ENCODE measurements around the gene PCNX3. TPM values are rescaled to one million over a fixed set of nuclear protein-coding genes. Genes with fewer than 3 reads are reported as not detected.
A peak's percentile ranks its signal among the peaks of the same experiment; 100 is the strongest.

The PCNX3 gene
- total RNA-seq, 1 donor from 2014 or later = 61.9 TPM

DNA sequence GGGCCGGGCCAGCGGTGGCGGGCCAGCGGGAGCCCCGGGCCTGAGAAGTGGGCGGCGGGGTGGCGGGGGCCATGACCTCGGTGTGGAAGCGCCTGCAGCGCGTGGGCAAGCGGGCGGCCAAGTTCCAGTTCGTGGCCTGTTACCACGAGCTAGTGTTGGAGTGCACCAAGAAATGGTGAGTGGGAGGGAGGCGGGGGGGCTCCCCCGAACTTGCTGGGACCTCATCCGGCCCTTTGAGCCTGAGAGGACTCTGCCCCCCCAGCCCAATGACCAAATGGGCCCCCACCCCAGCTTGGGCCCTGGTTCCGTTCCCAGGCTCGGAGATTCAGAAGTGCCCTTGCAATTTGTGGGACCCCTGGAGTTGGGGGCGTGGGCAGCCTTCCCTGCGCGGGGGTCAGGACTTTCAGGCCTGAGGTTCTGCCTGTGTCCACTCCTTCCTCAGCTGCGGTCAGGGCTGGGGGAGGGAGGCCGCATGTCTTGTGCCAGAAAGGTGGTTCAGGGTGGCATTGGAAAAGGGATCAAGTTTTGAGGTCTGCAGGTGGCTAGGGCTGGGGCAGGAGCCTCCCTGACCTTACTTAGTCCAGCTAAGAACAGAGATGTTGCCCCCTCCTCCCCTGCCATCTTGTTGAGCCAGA lies 39.2 kb upstream of the PCNX3 start:
- TF ChIP-seq, protein P1, sequence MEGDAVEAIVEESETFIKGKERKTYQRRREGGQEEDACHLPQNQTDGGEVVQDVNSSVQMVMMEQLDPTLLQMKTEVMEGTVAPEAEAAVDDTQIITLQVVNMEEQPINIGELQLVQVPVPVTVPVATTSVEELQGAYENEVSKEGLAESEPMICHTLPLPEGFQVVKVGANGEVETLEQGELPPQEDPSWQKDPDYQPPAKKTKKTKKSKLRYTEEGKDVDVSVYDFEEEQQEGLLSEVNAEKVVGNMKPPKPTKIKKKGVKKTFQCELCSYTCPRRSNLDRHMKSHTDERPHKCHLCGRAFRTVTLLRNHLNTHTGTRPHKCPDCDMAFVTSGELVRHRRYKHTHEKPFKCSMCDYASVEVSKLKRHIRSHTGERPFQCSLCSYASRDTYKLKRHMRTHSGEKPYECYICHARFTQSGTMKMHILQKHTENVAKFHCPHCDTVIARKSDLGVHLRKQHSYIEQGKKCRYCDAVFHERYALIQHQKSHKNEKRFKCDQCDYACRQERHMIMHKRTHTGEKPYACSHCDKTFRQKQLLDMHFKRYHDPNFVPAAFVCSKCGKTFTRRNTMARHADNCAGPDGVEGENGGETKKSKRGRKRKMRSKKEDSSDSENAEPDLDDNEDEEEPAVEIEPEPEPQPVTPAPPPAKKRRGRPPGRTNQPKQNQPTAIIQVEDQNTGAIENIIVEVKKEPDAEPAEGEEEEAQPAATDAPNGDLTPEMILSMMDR (IDR thresholded peaks at IDR 0.05; ENCODE audit: insufficient read depth, low read length, poor library complexity, severe bottlenecking) = no peak
- DNase-seq (ENCODE audit: low read depth) = no peak
- peaks cover 1% of the 10 kb centered on the region for H3K36me3 ChIP-seq (ENCODE audit: control insufficient read depth, insufficient read depth, low read length)
- H3K4me3 ChIP-seq (ENCODE audit: low read depth, low read length) = peak overlapping the region; percentile 39
- no peaks in the 10 kb centered on the region for H3K27me3 ChIP-seq (ENCODE audit: control insufficient read depth, insufficient read depth, low read length)

DNA sequence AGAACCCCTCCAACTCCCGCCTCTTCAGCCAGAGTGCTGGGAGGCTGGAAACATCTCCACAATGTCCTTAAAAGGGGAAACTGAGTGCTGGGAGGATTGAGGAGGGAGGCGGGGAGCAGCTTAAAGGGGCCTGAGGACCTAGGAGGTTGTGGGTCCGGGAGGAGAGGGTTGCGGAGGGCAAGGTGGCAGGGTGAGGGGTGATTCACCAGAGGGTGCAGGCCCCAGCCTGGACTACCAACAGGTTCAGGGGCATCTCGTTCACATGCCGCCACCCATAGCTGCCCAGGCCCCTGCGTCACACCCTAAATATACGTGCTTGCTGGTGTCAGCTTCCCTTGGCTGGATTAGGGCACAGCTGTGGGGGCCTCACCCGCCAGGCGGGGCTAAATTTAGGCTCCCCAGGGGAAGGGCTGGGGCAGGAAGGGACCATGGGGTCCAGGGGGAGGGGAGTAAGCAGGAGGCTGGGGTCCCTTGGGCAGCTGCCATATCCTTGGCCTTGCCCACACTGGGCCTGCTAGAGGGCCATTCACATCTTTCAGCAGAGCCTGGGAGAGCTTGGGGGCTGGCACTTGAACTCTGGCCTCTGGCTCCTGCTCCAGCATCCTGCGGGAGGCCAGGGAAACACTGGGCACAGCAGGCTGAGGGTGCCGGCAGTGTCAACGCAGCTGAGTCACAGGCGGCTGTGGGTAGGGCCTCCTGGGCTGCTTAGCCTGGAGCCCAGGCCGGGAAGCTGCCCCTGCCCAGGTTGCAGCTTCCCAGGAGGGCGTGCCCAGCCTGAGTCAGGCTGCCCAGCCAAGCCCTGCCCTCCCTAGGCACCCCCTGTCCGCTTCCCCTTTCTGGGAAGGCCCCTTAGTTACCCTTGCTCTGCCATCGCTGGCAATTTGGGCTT lies 38.5 kb upstream of the PCNX3 start:
- no peaks in the 10 kb centered on the region for H3K27me3 ChIP-seq (ENCODE audit: control insufficient read depth, insufficient read depth, low read length)
- DNase-seq (ENCODE audit: low read depth) = no peak
- TF ChIP-seq, protein P1 (IDR thresholded peaks at IDR 0.05; ENCODE audit: insufficient read depth, low read length, poor library complexity, severe bottlenecking) = no peak
- H3K4me3 ChIP-seq (ENCODE audit: low read depth, low read length) = no peak overlapping the region
- peaks cover 1% of the 10 kb centered on the region for H3K36me3 ChIP-seq (ENCODE audit: control insufficient read depth, insufficient read depth, low read length)

DNA sequence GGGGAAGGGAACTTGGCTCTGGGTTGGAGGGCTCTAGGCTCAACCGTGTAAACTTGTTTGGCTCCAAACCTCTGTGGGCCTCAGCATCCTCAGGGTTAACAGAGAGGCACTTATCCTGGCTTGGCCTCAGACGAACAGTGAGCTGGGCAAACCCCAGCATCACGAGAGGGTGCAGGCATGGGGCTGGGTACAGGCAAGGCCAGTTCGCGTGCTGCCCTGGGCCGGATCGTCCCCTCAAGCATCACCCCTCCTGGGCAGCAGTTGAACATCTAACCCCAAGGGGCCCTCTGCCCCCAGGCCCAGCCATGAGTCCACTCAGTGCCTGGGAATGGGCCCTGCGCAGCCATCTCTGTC lies 37.8 kb upstream of the PCNX3 start:
- Histone ChIP-seq H3K4me3 (ENCODE audit: low read depth, low read length) (no peak overlapping the region), H3K36me3 (ENCODE audit: control insufficient read depth, insufficient read depth, low read length) (peaks cover 1% of the 10 kb centered on the region), H3K27me3 (ENCODE audit: control insufficient read depth, insufficient read depth, low read length) (no peaks in the 10 kb centered on the region)
- TF ChIP-seq, protein P1 (IDR thresholded peaks at IDR 0.05; ENCODE audit: insufficient read depth, low read length, poor library complexity, severe bottlenecking) = no peak
- no peak for DNase-seq (ENCODE audit: low read depth)

DNA sequence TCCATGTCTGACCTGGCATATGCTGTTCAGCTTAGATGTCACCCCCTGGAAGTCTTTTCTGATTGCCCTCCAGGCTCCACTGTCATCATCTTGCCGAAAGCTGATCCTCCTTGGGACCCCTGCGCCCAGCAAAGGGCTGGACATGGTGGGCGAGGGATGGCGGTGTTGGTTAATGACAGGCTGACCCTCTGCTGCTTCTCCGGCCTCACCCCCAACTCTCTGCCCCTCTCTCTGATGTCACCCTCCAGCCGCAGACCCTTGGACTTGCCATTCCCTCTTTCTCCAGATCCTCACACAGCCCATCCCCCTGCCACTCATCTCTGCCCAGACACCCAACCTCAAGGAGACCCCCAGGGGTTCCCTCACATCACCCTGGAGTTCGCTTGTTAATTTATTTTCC lies 37.4 kb upstream of the PCNX3 start:
- no peak for DNase-seq (ENCODE audit: low read depth)
- no peaks in the 10 kb centered on the region for H3K27me3 ChIP-seq (ENCODE audit: control insufficient read depth, insufficient read depth, low read length)
- no peak overlapping the region for H3K4me3 ChIP-seq (ENCODE audit: low read depth, low read length)
- peaks cover 1% of the 10 kb centered on the region for H3K36me3 ChIP-seq (ENCODE audit: control insufficient read depth, insufficient read depth, low read length)
- TF ChIP-seq, protein P1 (IDR thresholded peaks at IDR 0.05; ENCODE audit: insufficient read depth, low read length, poor library complexity, severe bottlenecking) = no peak

DNA sequence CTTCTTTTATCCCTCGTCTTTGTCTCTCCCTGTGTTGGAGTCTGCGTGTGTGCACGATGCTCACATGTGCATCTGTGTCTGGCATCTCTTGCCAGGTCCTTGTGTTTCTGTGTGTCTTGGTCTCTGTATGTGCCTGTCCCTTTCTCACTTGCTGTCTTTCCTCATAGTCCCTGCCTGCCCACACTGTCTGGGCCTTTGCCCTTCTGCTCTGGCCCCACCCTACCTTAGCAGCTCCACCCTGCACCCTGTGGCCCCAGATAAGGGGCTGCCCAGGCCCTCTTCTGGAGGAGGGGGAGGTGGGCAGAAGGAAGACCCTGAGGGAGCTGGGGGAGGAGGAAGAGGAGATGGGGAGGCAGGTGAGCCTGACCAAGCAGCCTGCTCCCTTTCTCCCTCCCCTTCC lies 36.9 kb upstream of the PCNX3 start:
- no peak overlapping the region for H3K4me3 ChIP-seq (ENCODE audit: low read depth, low read length)
- no peak for DNase-seq (ENCODE audit: low read depth)
- TF ChIP-seq, protein P1 (IDR thresholded peaks at IDR 0.05; ENCODE audit: insufficient read depth, low read length, poor library complexity, severe bottlenecking) = no peak
- peaks cover under 1% of the 10 kb centered on the region for H3K36me3 ChIP-seq (ENCODE audit: control insufficient read depth, insufficient read depth, low read length)
- H3K27me3 ChIP-seq (ENCODE audit: control insufficient read depth, insufficient read depth, low read length) = no peaks in the 10 kb centered on the region

Measured in kidney epithelial cell (primary cell).